Astrocyte of the cerebellum (primary cell): Measurements from ENCODE around the gene MRPS14.

Source experiments
- DNase-seq: peaks from one replicate; pipeline ENCODE4 v3.0.0-alpha.2; 2011; ENCODE audit warnings: low read depth
- H3K4me3 ChIP-seq: 2 replicates; pipeline ENCODE4 v1.5.1; 2011; ENCODE audit warnings: mild to moderate bottlenecking, low read depth, low read length, moderate library complexity
- in situ Hi-C: cut with HindIII; loops from 2 replicates; pipeline ENCODE4 v1.10.0; 2017; ENCODE audit warnings: low sequenced_read_pairs
- TF ChIP-seq, protein P1 (sequence below): IDR thresholded peaks from 2 replicates; pipeline ENCODE4 v1.5.1; 2012; ENCODE audit warnings: low read length, low read depth, moderate library complexity, mild to moderate bottlenecking; ENCODE audit errors: missing control alignments

The MRPS14 gene

DNA sequence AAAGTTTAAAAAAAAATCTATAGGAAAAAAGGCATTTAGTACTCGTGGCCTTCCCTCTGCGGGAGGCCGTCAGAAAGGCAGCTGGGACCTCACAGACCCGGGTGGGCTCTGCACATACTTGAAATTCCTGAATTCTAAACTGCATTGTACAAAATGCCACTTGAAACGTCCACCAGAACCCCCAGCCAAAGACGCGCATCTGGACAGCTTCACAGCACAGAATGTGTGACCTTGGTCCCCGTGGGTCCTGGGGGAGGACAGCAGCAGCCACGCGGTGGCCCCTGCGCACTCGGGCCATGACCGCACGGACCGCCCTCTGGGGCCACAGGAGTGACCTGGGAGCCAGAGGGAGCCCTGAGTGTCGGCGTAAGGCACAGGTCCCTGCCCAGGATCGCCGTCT, 20.6 kb upstream of the MRPS14 start:
- H3K4me3 ChIP-seq = no peak overlapping the region
- no peak for DNase-seq
- TF ChIP-seq, protein P1, sequence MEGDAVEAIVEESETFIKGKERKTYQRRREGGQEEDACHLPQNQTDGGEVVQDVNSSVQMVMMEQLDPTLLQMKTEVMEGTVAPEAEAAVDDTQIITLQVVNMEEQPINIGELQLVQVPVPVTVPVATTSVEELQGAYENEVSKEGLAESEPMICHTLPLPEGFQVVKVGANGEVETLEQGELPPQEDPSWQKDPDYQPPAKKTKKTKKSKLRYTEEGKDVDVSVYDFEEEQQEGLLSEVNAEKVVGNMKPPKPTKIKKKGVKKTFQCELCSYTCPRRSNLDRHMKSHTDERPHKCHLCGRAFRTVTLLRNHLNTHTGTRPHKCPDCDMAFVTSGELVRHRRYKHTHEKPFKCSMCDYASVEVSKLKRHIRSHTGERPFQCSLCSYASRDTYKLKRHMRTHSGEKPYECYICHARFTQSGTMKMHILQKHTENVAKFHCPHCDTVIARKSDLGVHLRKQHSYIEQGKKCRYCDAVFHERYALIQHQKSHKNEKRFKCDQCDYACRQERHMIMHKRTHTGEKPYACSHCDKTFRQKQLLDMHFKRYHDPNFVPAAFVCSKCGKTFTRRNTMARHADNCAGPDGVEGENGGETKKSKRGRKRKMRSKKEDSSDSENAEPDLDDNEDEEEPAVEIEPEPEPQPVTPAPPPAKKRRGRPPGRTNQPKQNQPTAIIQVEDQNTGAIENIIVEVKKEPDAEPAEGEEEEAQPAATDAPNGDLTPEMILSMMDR = no peak
- in situ Hi-C loops = no loop called here

DNA sequence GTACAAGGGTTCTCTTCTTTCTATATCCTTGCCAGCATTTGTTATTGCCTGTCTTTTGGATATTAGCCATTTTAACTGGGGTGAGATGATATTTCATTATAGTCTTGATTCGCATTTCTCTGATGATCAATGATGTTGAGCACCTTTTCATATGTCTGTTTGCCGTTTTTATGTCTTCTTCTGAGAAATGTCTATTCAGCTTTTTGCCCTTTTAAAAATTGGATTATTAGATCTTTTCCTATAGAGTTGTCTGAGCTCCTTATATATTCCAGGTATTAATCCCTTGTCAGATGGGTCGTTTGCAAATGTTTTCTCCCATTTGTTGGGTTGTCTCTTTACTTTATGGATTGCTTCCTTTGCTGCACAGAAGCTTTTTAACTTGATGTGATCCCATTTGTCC, 19.4 kb upstream of the MRPS14 start:
- DNase-seq = no peak
- in situ Hi-C loops = no loop called here
- no peak overlapping the region for H3K4me3 ChIP-seq
- TF ChIP-seq, protein P1 = no peak

DNA sequence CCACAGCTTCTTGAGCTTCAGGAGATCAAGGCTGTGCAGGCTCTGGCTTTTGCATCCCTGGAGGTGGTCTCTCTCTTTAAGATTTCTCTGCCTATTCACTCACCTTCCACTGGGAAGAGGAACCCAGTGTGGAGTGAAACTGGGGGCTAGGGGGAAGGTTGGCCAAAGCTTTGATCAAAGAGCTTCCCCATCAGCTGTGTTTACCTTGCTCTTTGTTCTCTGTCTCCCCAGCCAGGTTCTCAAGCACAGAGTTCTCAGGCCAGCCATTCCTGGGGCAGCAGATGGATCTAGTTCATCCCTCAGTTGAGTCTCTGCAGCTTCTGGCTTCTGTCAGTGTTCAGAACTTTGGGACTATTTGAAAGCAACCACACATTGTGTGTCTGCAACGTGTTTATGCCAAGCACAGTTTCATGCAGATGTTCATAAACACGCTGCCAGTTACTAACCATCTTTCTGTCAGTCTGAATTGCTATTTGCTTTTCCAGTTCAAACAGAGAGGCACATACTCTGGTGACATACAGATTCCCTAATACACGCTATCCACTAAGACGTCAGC, 17.2 kb upstream of the MRPS14 start:
- in situ Hi-C loops = no loop called here
- DNase-seq = no peak
- TF ChIP-seq, protein P1 = no peak
- no peak overlapping the region for H3K4me3 ChIP-seq

DNA sequence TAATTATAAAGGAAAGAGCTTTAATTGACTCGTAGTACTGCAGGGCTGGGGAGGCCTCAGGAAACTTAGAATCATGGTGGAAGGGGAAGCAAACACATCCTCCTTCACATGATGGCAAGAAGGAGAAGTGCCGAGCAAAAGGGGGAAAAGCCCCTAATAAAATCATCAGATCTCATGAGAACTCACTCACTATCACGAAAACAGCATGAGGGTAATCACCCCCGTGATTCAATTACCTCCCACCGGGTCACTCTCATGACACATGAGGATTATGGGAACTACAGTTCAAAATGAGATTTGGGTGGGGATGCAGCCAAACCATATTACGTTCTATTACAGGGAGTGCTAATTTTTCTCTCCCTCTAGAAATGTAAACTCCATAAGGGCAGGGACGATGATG, 14.2 kb upstream of the MRPS14 start:
- no peak overlapping the region for H3K4me3 ChIP-seq
- in situ Hi-C loops = no loop called here
- TF ChIP-seq, protein P1 = no peak
- no peak for DNase-seq

DNA sequence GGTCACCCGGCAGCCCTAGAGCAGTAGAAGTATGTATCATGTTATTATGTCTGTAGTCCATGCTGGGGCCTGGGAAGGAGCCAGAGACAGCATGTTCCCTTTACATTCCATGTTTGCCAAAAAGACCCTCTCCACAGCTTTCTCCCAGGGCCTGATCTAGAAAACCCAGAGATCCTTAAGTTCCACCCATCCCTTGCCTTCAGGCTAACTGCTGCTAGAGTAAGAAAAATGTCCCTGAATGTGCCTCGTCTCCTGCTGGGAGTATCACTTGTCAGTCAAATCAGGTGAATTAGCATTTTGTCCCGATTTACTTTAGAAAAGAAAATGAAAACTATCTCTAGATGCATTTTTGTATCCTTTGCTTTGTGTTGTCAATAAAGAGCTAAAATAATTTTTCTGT, 13.3 kb upstream of the MRPS14 start:
- no peak for DNase-seq
- in situ Hi-C loops = no loop called here
- TF ChIP-seq, protein P1 = no peak
- H3K4me3 ChIP-seq = no peak overlapping the region

DNA sequence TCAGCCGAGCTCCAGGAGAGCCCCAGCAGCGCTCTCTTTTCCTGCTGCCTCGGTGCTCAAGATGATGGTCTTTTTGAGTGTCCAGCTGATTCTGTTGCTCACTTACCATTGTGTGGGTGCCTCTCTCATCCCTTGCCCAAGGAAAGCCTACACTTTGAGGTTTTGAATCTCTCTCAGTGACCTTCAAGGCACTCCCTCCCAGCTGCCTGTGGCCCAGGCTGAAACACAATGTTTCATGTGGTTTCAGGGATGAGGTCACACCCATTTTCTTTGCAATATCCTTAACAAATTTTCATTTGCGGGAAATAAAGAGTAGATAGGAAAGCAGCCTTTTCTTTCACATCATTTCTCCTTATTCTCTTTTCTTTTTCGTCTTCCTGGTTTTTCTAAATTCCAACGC, 12.6 kb upstream of the MRPS14 start:
- TF ChIP-seq, protein P1 = no peak
- H3K4me3 ChIP-seq = no peak overlapping the region
- in situ Hi-C loops = no loop called here
- DNase-seq = no peak

DNA sequence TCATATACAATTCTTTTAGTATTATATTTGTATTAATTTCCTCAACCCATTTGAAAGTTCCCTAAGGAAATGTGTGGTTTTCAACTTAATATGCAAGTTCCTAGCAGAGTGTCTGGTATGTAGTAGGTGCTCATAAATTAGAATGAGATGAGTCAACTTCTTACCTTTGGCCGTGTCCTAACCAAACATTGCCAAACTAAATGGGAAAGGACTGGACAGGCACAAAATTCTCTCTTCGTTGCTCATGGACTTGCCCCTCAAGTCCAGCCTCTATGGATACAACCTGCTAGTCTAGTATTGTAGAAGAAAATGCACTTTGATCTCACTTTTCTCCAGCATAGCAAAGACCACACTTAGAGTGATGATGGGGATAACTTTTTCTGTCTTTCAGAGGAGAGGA, 11.6 kb upstream of the MRPS14 start:
- TF ChIP-seq, protein P1 = no peak
- in situ Hi-C loops = no loop called here
- DNase-seq = no peak
- H3K4me3 ChIP-seq = no peak overlapping the region
